Fibroblast of skin of left biceps (primary cell): ENCODE data around the gene SOAT2.
A peak's percentile ranks its signal among the peaks of the same experiment; 100 is the strongest.
"Not testable (repeated sequence)": the region's sequence is repeated elsewhere in the genome, so short reads cannot be mapped to it uniquely, and the experiment has no call there.

Experiments used
- DNase-seq, 2 experiments: peaks; one replicate each; pipeline ENCODE4 v3.0.0-alpha.2; 2013; ENCODE audit warnings: low read depth in 2 of 2

SOAT2 gene

GRCh38 chr12:53133722-53134121 is 30.4 kb downstream of the SOAT2 start:
- DNase-seq = no peak

DNA sequence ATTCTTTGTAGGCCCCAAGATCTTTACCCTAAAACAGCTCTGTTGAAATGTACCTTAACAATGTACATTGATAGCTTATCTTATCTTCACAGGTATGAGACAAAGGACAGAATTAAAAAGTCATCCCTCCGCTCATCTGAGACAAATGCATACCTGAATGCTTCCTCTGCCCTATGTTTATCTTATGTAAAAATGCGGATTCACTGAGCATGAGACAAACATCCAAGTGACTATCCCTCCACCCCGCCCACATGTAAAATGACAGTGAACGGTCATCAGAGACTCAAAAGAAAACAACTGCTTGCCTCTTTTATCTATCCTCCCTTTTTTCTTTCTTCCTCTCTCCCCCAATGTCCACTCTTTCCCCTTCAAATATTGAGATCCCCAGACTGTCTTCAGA is 40.1 kb downstream of the SOAT2 start:
- DNase-seq = no peak

DNA sequence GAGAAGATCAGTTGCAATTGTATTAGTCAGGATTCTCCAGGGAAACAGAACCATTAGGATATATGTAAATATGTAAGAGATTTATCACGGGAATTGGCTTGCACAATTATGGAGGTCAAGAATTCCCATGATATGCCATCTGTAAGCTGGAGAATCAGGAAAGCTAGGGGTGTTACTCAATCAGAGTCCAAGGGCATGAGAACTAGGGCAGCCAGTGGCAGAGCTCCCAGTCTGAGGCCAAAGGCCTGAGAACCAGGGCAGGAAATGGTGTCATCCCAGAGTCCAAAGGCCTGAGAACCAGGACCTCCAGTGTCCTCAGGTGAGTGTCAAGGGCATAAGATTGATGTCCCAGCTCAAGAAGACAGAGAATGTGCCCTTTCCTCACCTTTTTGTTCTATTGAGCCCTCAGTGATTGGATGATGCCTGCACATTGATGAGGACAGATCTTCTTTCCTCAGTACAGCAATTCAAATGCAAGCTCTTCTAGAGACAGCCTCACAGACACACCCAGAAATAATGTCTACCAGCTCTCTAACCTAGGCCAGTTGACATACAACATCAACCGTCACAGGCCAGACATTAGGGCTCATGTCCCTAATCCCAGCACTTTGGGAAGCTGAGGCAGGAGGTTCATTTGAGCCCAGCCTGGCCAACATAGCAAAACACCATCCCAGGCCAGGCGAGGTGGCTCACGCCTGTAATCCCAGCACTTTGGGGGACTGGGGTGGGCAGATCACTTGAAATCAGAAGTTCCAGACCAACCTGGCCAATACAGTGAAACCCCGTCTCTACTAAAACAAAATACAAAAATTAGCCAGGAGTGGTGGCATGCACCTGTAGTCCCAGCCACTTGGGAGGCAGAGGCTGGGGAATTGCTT is 42.3 kb downstream of the SOAT2 start:
- no peak for DNase-seq

- DNase-seq = no peak
Measured at GRCh38 chr12:53147181-53147580, 43.9 kb downstream of the SOAT2 start.

- no peak for DNase-seq
Measured at GRCh38 chr12:53147653-53148052, 44.4 kb downstream of the SOAT2 start.

GRCh38 chr12:53151039-53151438 is 47.8 kb downstream of the SOAT2 start:
- no peak for DNase-seq

GRCh38 chr12:53152390-53152789 is 49.1 kb downstream of the SOAT2 start:
- DNase-seq = no peak

DNA sequence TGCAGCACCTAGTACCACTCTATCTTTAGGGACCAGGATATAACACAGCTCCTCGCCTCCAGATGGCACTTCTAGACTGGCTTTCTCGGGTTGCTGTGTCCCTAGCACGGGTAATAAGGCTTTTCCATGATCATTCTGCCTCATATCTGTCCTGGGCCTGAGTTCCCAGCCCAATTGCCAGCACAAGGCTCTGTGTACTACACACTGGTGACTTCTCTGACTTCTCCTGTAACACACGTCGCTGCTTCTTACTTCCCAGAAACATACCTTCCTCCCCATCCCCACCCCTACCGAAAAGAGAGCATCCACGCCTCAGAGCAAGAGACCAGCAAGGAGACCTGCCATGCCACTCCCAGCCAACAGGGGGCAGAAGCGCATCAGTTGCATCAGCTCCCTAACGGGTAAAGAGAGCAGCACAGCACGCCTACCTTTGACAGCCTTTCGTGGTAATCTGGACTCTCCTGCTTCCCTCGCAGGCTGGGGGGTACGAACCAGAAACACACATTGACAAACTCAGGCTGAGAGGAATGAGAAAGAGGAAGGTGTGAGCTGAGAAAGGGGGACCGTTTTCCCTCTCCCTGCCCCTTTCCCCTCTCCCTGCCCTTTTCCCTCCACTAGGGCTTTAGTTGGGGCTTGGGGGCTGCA is 56.0 kb downstream of the SOAT2 start:
- peak in 1 of 2 experiments; percentile 46 for DNase-seq

DNA sequence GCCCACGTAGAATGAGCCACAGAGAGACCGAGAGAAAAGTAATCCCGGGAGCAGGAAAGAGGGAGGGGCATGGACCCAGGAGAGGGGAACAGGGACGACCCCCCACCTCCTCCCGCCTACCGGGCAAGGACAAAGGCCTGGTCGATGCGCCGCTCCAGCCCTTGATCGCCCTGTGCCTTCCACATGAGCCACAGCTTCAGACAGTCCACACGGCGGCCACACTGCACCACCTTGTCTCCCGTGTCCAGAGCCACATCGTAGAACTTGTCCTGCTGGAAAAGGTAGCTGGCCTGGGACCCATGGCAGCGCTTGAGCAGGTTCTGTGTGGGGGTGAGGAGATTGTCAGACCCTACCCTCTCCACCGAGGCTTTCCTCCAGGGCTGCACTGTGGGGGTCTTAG is 56.7 kb downstream of the SOAT2 start:
- no peak for DNase-seq

DNA sequence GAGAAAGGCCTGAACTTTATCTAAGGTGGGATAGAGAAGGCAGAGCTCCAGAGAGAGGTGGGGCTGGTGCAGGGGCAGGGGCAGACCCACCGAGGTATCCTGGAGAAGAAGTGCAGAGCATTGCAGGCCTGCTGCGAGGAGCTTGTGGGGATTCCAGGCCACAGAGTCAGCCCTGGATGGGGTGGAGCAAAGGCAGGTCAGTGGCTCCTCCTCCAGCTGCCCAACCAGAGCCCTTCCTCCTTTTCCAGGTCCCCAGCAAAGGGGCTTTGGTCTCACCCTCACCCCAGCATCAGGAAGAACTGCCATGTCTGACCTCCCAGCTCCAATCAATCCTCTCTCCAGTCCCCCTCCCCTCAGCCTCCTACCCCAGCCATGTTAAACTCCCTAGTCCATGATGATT is 57.4 kb downstream of the SOAT2 start:
- DNase-seq = no peak

GRCh38 chr12:53161119-53161911 is 58.0 kb downstream of the SOAT2 start:
- DNase-seq = no peak

DNA sequence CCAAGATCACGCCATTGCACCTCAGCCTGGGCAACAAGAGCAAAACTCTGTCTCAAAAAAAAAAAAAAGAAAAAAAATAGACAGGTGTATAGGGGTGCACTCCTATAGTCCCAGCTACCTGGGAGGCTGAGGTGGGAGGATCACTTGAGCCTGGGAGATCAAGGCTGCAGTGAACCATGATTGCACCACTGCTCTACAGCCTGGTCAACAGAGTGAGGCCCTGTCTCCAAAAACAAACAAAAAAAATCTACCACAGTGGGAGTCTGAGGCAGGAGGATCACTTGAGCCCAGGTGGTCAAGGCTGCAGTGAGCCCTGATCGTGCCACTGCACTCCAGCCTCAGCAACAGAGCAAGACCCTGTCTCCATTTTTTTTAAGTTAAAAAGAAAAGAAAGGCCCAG is 59.7 kb downstream of the SOAT2 start:
- not testable (repeated sequence) for DNase-seq

DNA sequence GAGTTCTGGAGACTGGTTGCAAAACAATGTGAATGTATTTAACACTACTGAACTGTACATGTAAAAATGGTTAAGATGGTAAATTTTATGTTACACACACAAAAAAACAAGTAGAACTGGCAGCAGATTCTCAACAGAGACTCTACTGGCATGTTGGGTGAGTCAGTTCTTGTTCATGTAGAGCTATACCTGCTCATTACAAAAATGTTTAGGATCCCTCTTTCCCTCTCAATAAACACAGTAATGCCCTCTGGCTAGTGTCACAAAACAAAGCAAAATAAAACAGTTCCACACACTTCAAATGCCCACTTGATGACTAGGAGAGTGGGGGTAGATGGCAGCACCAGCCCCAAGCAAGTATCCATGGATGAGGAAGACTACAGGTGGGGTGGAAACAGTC is 63.6 kb downstream of the SOAT2 start:
- DNase-seq = no peak

- no peak for DNase-seq
Measured at GRCh38 chr12:53169644-53170043, 66.4 kb downstream of the SOAT2 start.

GRCh38 chr12:53170215-53170614 is 66.9 kb downstream of the SOAT2 start:
- no peak for DNase-seq

GRCh38 chr12:53170876-53171724 is 67.8 kb downstream of the SOAT2 start:
- no peak for DNase-seq

GRCh38 chr12:53171725-53172329 is 68.5 kb downstream of the SOAT2 start:
- no peak for DNase-seq

GRCh38 chr12:53172352-53172751 is 69.1 kb downstream of the SOAT2 start:
- peak in 1 of 2 experiments; percentile 44 for DNase-seq

DNA sequence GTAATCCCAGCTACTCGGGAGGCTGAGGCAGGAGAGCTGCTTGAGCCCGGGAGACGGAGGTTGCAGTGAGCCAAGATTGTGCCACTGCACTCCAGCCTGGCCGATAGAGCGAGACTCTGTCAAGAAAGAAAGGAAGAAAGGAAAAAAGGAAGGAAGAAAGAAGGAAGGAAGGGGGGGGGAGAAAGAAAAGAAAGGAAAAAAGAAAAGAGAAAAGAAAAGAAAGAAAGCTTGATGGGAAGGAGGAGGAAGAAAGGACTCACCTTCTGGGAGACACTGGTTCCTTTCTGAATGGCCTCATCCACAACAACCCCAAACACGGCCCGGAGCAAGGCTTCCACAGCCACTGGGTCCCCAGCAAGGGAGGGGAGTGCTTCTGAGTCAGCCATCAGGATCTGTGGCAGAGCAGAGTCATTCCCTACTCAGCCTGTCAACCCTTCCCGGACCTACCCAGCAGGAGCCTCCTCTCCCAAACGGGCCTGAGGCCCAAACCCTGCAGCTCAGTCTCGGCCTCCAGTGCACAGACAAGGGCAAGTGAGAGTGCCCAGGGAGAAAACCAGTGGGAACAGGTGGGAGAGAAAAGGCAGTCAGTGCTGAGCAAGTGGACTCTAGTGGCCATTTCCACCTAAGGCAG is 69.9 kb downstream of the SOAT2 start:
- no peak for DNase-seq
